Activated CD4-positive, alpha-beta memory T cell treated with anti-CD3 and anti-CD28 coated beads for 36 hours (primary cell): ENCODE results near the gene ATXN10. TPM values are rescaled to one million over a fixed set of nuclear protein-coding genes. Genes with fewer than 3 reads are reported as not detected.

Source experiments
- CTCF ChIA-PET: fragments of 350-600 bp; sonication (Branson Sonifier 250); formaldehyde crosslinking; loops from one replicate; lab custom pipeline; 2021; ENCODE audit warnings: antibody characterized with exemption, inconsistent platforms; lab: Charles Lee
- POLR2A ChIA-PET: fragments of 350-600 bp; sonication (Branson Sonifier 250); formaldehyde crosslinking; loops from one replicate; lab custom pipeline; 2021; ENCODE audit warnings: antibody characterized with exemption; lab: Charles Lee
- DNase-seq: peaks from one replicate; pipeline ENCODE4 v3.0.0-alpha.2; 2020
- H3K27ac Mint-ChIP-seq: one replicate; pipeline ENCODE4 v1.8.0; 2021; ENCODE audit warnings: mixed read lengths
- H3K27me3 Mint-ChIP-seq: one replicate; pipeline ENCODE4 v1.8.0; 2021; ENCODE audit warnings: mixed read lengths
- H3K36me3 Mint-ChIP-seq: one replicate; pipeline ENCODE4 v1.8.0; 2021; ENCODE audit warnings: mixed read lengths
- H3K4me1 Mint-ChIP-seq: one replicate; pipeline ENCODE4 v1.8.0; 2021; ENCODE audit warnings: low read depth, mixed read lengths
- H3K4me3 Mint-ChIP-seq: one replicate; pipeline ENCODE4 v1.8.0; 2021; ENCODE audit warnings: mild to moderate bottlenecking, mixed read lengths
- H3K9me3 Mint-ChIP-seq: one replicate; pipeline ENCODE4 v1.8.0; 2021; ENCODE audit warnings: mixed read lengths
- intact Hi-C: fragments of 100-400 bp; cut with micrococcal nuclease; formaldehyde crosslinking; loops from one replicate; pipeline ENCODE4 v1.15.1; 2023
- total RNA-seq, 2 experiments: library from RNA; stranded (reverse); gene quantifications; one replicate each; pipeline ENCODE4 v1.2.3, GENCODE V29; 2021

Gene ATXN10
- total RNA-seq, 2 experiments from 2014 or later, result 88.6 to 89.9 TPM

- intact Hi-C loops, result no loop called here
- ChIA-PET POLR2A (no interaction called here), CTCF (interaction anchor here (3.4 kb wide), 1 partner anchor 9 kb away, joined by 19 read pairs; no protein-coding TSS in a partner anchor)
- Mint-ChIP-seq H3K9me3 (peaks cover 7% of the 10 kb centered on the region), H3K4me3 (no peak overlapping the region), H3K27ac (no peak overlapping the region), H3K36me3 (no peaks in the 10 kb centered on the region), H3K4me1 (no peaks in the 10 kb centered on the region), H3K27me3 (peaks cover 15% of the 10 kb centered on the region)
- no peak for DNase-seq
Observed at GRCh38 chr22:45872659-45873263, 201.1 kb downstream of the ATXN10 start.

GRCh38 chr22:45876136-45877035 lies 204.8 kb downstream of the ATXN10 start:
- intact Hi-C loops, result no loop called here
- Mint-ChIP-seq H3K9me3 (peaks cover 7% of the 10 kb centered on the region), H3K36me3 (no peaks in the 10 kb centered on the region), H3K27me3 (peaks cover 29% of the 10 kb centered on the region), H3K4me3 (no peak overlapping the region), H3K4me1 (no peaks in the 10 kb centered on the region), H3K27ac (no peak overlapping the region)
- CTCF ChIA-PET, result no interaction called here
- DNase-seq, result peak; percentile 7
- POLR2A ChIA-PET, result no interaction called here

- intact Hi-C loops, result no loop called here
- DNase-seq, result no peak
- Mint-ChIP-seq H3K9me3 (peaks cover 7% of the 10 kb centered on the region), H3K4me3 (no peak overlapping the region), H3K36me3 (no peaks in the 10 kb centered on the region), H3K4me1 (no peaks in the 10 kb centered on the region), H3K27ac (no peak overlapping the region), H3K27me3 (peaks cover 30% of the 10 kb centered on the region)
- ChIA-PET CTCF (no interaction called here), POLR2A (no interaction called here)
Observed at GRCh38 chr22:45877036-45877380, 205.4 kb downstream of the ATXN10 start.

- H3K27me3 Mint-ChIP-seq, result peaks cover 30% of the 10 kb centered on the region
- no peak overlapping the region for H3K27ac Mint-ChIP-seq
- no peaks in the 10 kb centered on the region for H3K36me3 Mint-ChIP-seq
- H3K4me3 Mint-ChIP-seq, result no peak overlapping the region
- POLR2A ChIA-PET, result no interaction called here
- DNase-seq, result peak; percentile 3
- intact Hi-C loops, result no loop called here
- peaks cover 5% of the 10 kb centered on the region for H3K9me3 Mint-ChIP-seq
- CTCF ChIA-PET, result no interaction called here
- H3K4me1 Mint-ChIP-seq, result no peaks in the 10 kb centered on the region
Observed at GRCh38 chr22:45877651-45878050, 206.0 kb downstream of the ATXN10 start.

GRCh38 chr22:45878051-45878781 lies 206.6 kb downstream of the ATXN10 start:
- Mint-ChIP-seq H3K4me1 (no peaks in the 10 kb centered on the region), H3K9me3 (no peaks in the 10 kb centered on the region), H3K27ac (no peak overlapping the region), H3K36me3 (no peaks in the 10 kb centered on the region), H3K4me3 (no peak overlapping the region), H3K27me3 (peaks cover 30% of the 10 kb centered on the region)
- POLR2A ChIA-PET, result no interaction called here
- intact Hi-C loops, result no loop called here
- CTCF ChIA-PET, result interaction anchor here (0.6 kb wide), 1 partner anchor 15 kb away, joined by 4 read pairs; no protein-coding TSS in a partner anchor
- peak; percentile 2 for DNase-seq

- intact Hi-C loops, result no loop called here
- Mint-ChIP-seq H3K4me3 (no peak overlapping the region), H3K9me3 (no peaks in the 10 kb centered on the region), H3K27me3 (peaks cover 34% of the 10 kb centered on the region), H3K36me3 (no peaks in the 10 kb centered on the region), H3K27ac (no peak overlapping the region), H3K4me1 (no peaks in the 10 kb centered on the region)
- CTCF ChIA-PET, result interaction anchor here (0.6 kb wide), 1 partner anchor 15 kb away, joined by 4 read pairs; no protein-coding TSS in a partner anchor
- POLR2A ChIA-PET, result no interaction called here
- DNase-seq, result peak; percentile 6
Observed at GRCh38 chr22:45878901-45879551, 207.4 kb downstream of the ATXN10 start.

GRCh38 chr22:45879552-45879949 lies 207.9 kb downstream of the ATXN10 start:
- H3K27me3 Mint-ChIP-seq, result peaks cover 34% of the 10 kb centered on the region
- H3K4me1 Mint-ChIP-seq, result no peaks in the 10 kb centered on the region
- intact Hi-C loops, result no loop called here
- ChIA-PET CTCF (no interaction called here), POLR2A (no interaction called here)
- no peaks in the 10 kb centered on the region for H3K36me3 Mint-ChIP-seq
- H3K9me3 Mint-ChIP-seq, result no peaks in the 10 kb centered on the region
- H3K4me3 Mint-ChIP-seq, result no peak overlapping the region
- no peak for DNase-seq
- H3K27ac Mint-ChIP-seq, result no peak overlapping the region

GRCh38 chr22:45880091-45880715 lies 208.6 kb downstream of the ATXN10 start:
- Mint-ChIP-seq H3K27ac (no peak overlapping the region), H3K9me3 (no peaks in the 10 kb centered on the region), H3K27me3 (peaks cover 34% of the 10 kb centered on the region), H3K4me3 (no peak overlapping the region), H3K36me3 (no peaks in the 10 kb centered on the region), H3K4me1 (no peaks in the 10 kb centered on the region)
- DNase-seq, result no peak
- ChIA-PET CTCF (no interaction called here), POLR2A (no interaction called here)
- intact Hi-C loops, result no loop called here

GRCh38 chr22:45880716-45881523 lies 209.3 kb downstream of the ATXN10 start:
- H3K36me3 Mint-ChIP-seq, result no peaks in the 10 kb centered on the region
- H3K4me1 Mint-ChIP-seq, result no peaks in the 10 kb centered on the region
- intact Hi-C loops, result no loop called here
- no peak for DNase-seq
- ChIA-PET CTCF (interaction anchor here (0.6 kb wide), 1 partner anchor 16 kb away, joined by 4 read pairs; no protein-coding TSS in a partner anchor), POLR2A (no interaction called here)
- H3K9me3 Mint-ChIP-seq, result no peaks in the 10 kb centered on the region
- no peak overlapping the region for H3K27ac Mint-ChIP-seq
- no peak overlapping the region for H3K4me3 Mint-ChIP-seq
- H3K27me3 Mint-ChIP-seq, result peaks cover 34% of the 10 kb centered on the region

- intact Hi-C loops, result no loop called here
- Mint-ChIP-seq H3K4me3 (no peak overlapping the region), H3K36me3 (no peaks in the 10 kb centered on the region), H3K9me3 (no peaks in the 10 kb centered on the region), H3K27me3 (peaks cover 34% of the 10 kb centered on the region), H3K4me1 (no peaks in the 10 kb centered on the region), H3K27ac (no peak overlapping the region)
- ChIA-PET CTCF (interaction anchor here (0.6 kb wide), 1 partner anchor 17 kb away, joined by 4 read pairs; no protein-coding TSS in a partner anchor), POLR2A (no interaction called here)
- DNase-seq, result no peak
Observed at GRCh38 chr22:45881524-45881875, 209.9 kb downstream of the ATXN10 start.
